Left ventricle myocardium inferior (tissue), 1 donor: ENCODE data around the gene LRRC32. TPM values are rescaled to one million over a fixed set of nuclear protein-coding genes. Genes with fewer than 3 reads are reported as not detected.

Experiments
- DNase-seq: peaks from one replicate; pipeline ENCODE4 v3.0.0-alpha.2; 2020
- H3K27ac ChIP-seq: fragments of 200-600 bp; replicated peaks from 2 replicates; pipeline ENCODE4 v1.8.0; 2021
- H3K27me3 ChIP-seq: fragments of 200-600 bp; 2 replicates; pipeline ENCODE4 v1.8.0; 2021; ENCODE audit warnings: low read depth
- H3K36me3 ChIP-seq: fragments of 200-600 bp; 2 replicates; pipeline ENCODE4 v1.8.0; 2021
- H3K4me1 ChIP-seq: fragments of 200-600 bp; 2 replicates; pipeline ENCODE4 v1.8.0; 2021
- H3K4me3 ChIP-seq: fragments of 200-600 bp; 2 replicates; pipeline ENCODE4 v1.8.0; 2021; ENCODE audit warnings: mild to moderate bottlenecking, moderate library complexity
- H3K9me3 ChIP-seq: fragments of 200-600 bp; replicated peaks from 2 replicates; pipeline ENCODE4 v1.8.0; 2021
- intact Hi-C: fragments of 100-400 bp; cut with micrococcal nuclease; formaldehyde crosslinking; loops from one replicate; pipeline ENCODE4 v1.11.0; 2022
- total RNA-seq: library from RNA; stranded (reverse); fragmentation: NEBNext Ultra II Directional; extraction: Animal tissue kit (Norgen Biotek cat#: 25700); gene quantifications from one replicate; pipeline ENCODE4 v1.2.1, GENCODE V29; 2021
- TF ChIP-seq, protein P1 (sequence below): fragments of 200-600 bp; IDR thresholded peaks from 2 replicates; pipeline ENCODE4 v1.8.0; 2021; ENCODE audit warnings: antibody characterized with exemption, mild to moderate bottlenecking, borderline replicate concordance
- donor health status: DM: no; HTN: yes; CAD: no; lungs with severe emphysema.

The LRRC32 gene
- total RNA-seq, 1 donor from 2014 or later, result 35.1 TPM

DNA sequence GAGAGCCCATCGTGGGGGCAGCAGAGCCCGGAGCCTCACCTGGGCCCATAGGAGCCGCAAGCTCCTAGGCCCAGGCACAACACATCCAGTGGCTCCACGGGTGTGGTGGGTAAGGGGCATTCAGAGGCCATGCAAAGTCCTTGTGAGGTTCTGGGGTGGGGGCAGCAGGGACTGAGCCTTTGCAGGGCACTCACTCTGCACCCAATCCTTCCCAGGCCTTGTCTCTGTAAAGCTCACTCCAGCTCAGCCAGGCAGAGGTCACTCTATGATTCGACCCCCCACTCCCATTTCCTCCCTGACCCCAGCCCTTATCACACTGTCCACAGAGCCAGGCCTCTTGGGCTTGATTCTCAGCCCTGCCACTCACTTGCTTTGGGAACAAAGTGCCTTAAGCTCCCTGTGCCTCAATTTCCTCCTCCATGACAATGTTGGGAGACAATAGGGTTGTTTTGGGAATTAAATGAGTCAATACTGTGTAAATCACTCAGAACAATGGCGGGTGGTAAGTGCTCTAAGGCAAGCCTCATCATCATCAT, 46.6 kb downstream of the LRRC32 start:
- H3K9me3 ChIP-seq, result peaks cover 13% of the 10 kb centered on the region
- TF ChIP-seq, protein P1, sequence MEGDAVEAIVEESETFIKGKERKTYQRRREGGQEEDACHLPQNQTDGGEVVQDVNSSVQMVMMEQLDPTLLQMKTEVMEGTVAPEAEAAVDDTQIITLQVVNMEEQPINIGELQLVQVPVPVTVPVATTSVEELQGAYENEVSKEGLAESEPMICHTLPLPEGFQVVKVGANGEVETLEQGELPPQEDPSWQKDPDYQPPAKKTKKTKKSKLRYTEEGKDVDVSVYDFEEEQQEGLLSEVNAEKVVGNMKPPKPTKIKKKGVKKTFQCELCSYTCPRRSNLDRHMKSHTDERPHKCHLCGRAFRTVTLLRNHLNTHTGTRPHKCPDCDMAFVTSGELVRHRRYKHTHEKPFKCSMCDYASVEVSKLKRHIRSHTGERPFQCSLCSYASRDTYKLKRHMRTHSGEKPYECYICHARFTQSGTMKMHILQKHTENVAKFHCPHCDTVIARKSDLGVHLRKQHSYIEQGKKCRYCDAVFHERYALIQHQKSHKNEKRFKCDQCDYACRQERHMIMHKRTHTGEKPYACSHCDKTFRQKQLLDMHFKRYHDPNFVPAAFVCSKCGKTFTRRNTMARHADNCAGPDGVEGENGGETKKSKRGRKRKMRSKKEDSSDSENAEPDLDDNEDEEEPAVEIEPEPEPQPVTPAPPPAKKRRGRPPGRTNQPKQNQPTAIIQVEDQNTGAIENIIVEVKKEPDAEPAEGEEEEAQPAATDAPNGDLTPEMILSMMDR, result no peak
- intact Hi-C loops, result no loop called here
- peaks cover 16% of the 10 kb centered on the region for H3K4me1 ChIP-seq
- no peaks in the 10 kb centered on the region for H3K36me3 ChIP-seq
- H3K27me3 ChIP-seq, result no peaks in the 10 kb centered on the region
- DNase-seq, result no peak
- H3K4me3 ChIP-seq, result no peak overlapping the region
- no peak overlapping the region for H3K27ac ChIP-seq

DNA sequence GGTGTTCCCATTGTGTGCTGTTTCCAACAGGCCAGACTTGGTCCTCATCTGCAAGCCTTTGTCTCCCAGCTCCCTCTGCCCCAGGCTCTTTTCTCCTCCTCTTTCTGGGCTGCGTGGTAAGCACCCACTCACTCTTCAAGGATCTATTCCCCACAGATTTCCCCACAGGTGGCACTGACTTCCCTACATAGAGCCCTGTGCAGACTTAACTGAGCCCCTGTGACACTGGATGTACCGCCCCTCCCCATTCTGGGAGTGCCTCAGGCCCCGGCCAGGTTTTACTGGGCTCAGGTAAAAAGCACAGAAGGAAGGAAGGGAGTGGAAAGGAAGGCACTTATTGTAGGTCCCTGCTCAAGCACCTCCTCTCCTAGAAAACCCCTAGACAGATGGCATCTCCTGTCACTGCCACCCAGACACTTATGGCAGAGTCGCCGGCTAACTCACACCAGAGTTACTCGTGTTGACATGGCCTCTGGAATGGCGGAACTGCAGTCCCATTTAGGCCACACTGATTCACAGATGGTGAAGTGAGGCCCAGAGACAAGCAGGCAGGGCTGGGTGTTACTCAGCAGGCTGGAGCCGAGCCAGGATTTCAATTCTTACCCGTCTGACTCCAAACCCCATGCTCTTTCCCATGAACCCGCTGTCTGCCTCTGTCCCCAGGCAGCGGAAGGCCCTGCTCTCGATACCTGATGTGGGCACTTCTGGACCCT, 47.2 kb downstream of the LRRC32 start:
- H3K4me3 ChIP-seq, result no peak overlapping the region
- peaks cover 19% of the 10 kb centered on the region for H3K9me3 ChIP-seq
- DNase-seq, result no peak
- no peaks in the 10 kb centered on the region for H3K36me3 ChIP-seq
- H3K27me3 ChIP-seq, result no peaks in the 10 kb centered on the region
- intact Hi-C loops, result no loop called here
- no peak overlapping the region for H3K27ac ChIP-seq
- TF ChIP-seq, protein P1, result no peak
- H3K4me1 ChIP-seq, result peaks cover 12% of the 10 kb centered on the region

DNA sequence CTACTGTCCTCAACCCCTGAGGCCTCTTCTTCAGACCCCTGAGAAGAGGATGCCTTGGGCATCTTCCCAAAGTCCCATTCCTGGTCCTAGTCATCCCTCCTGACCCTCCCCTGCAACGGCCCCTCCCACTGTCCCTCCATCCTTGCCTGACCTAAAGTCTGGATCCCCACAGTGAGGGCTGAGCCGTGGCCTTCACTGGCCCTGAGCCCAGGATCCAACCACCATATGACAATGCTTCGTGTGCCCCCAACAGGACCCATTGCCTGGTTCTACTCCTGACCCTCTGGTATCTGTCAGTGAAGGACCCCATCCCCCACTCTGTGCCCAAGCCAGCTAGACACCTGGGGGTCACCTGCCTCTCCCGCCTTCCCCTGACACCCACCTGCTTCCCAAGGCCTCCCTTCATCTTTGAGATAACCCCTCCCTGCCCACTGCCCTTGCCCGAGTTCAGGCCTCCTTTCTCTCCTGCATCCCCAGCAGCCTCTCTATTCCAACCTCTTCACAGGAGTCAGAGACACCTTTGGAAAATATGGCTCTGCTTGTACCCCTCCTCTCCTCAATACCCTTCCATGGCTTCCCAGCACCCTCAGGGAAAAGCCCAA, 48.0 kb downstream of the LRRC32 start:
- no peaks in the 10 kb centered on the region for H3K27me3 ChIP-seq
- no peak overlapping the region for H3K27ac ChIP-seq
- H3K4me3 ChIP-seq, result no peak overlapping the region
- TF ChIP-seq, protein P1, result no peak
- H3K9me3 ChIP-seq, result peaks cover 21% of the 10 kb centered on the region
- DNase-seq, result no peak
- intact Hi-C loops, result no loop called here
- peaks cover 14% of the 10 kb centered on the region for H3K4me1 ChIP-seq
- H3K36me3 ChIP-seq, result no peaks in the 10 kb centered on the region

DNA sequence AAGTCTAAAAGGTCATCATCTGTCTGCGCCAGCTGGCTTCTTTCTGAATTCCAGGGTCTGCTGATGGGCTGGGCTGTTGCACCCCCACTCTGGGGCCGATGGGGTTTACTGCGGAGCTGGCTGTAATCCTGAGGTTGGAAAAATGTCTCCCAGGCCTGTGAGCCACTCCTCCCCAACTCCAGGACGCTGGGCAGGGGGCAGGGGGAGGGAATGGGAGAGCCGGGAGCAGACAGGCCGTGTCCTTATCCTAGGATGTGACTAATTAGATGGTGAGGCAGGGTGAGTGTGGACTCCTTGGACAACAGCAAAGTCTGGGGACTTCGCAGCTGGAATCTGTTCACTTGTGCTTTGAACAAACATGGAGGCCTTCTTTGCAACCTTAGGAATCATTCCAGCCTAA, 48.7 kb downstream of the LRRC32 start:
- Histone ChIP-seq H3K4me3 (no peak overlapping the region), H3K27ac (no peak overlapping the region), H3K36me3 (no peaks in the 10 kb centered on the region), H3K4me1 (peaks cover 21% of the 10 kb centered on the region), H3K9me3 (peaks cover 21% of the 10 kb centered on the region), H3K27me3 (no peaks in the 10 kb centered on the region)
- DNase-seq, result no peak
- TF ChIP-seq, protein P1, result no peak
- intact Hi-C loops, result no loop called here

DNA sequence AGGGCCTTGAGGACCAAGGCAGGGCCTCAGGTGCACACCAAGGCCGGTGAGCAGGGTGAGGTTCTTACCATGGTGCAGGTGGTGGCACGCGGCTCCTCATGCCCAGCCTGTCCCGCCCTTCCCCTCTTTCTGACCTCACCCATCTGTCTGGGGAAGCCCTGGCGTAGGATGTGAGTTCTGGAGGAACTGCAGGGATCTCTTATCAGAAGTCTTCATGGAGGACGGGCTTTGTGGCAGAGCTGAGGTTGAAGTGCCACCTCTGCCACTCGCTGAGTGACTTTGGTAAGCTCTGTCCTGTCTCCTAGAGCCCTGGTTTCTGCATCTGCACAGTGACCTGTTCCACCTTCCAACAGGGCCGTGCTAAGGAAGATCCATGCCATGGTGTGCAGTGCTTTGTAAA, 49.1 kb downstream of the LRRC32 start:
- TF ChIP-seq, protein P1, result no peak
- no peaks in the 10 kb centered on the region for H3K27me3 ChIP-seq
- no peak overlapping the region for H3K27ac ChIP-seq
- intact Hi-C loops, result no loop called here
- peaks cover 21% of the 10 kb centered on the region for H3K9me3 ChIP-seq
- DNase-seq, result no peak
- H3K36me3 ChIP-seq, result no peaks in the 10 kb centered on the region
- H3K4me3 ChIP-seq, result no peak overlapping the region
- H3K4me1 ChIP-seq, result peaks cover 25% of the 10 kb centered on the region
